Immature natural killer cell (primary cell): ENCODE results near the gene ZC3H18. TPM values are rescaled to one million over a fixed set of nuclear protein-coding genes. Genes with fewer than 3 reads are reported as not detected.

Experiments
- DNase-seq, 3 donors: peaks; one replicate each; pipeline ENCODE4 v3.0.0; 2022; ENCODE audit warnings: mixed read lengths in 1 of 3
- H3K27ac Mint-ChIP-seq, 6 donors: one replicate each; pipeline ENCODE4 v1.8.0; 2020; ENCODE audit warnings: mixed read lengths in 6 of 6, mild to moderate bottlenecking in 5 of 6, inconsistent platforms in 4 of 6, moderate library complexity in 3 of 6
- H3K27me3 Mint-ChIP-seq, 3 donors: one replicate each; pipeline ENCODE4 v1.8.0; 2020 to 2021; ENCODE audit warnings: low read depth in 3 of 3, mild to moderate bottlenecking in 3 of 3, mixed read lengths in 3 of 3, moderate library complexity in 3 of 3, inconsistent platforms in 1 of 3
- H3K36me3 Mint-ChIP-seq, 3 donors: one replicate each; pipeline ENCODE4 v1.8.0; 2020; ENCODE audit warnings: mixed read lengths in 3 of 3, inconsistent platforms in 2 of 3, mild to moderate bottlenecking in 2 of 3
- H3K4me1 Mint-ChIP-seq, 2 donors: one replicate each; pipeline ENCODE4 v1.8.0; 2020; ENCODE audit warnings: inconsistent platforms in 2 of 2, mild to moderate bottlenecking in 2 of 2, mixed read lengths in 2 of 2, moderate library complexity in 1 of 2
- H3K4me3 Mint-ChIP-seq, 5 donors: one replicate each; pipeline ENCODE4 v1.8.0; 2020; ENCODE audit warnings: mild to moderate bottlenecking in 5 of 5, mixed read lengths in 5 of 5, inconsistent platforms in 3 of 5, moderate library complexity in 3 of 5
- H3K9me3 Mint-ChIP-seq, 6 donors: one replicate each; pipeline ENCODE4 v1.8.0; 2020; ENCODE audit warnings: mild to moderate bottlenecking in 6 of 6, mixed read lengths in 6 of 6, inconsistent platforms in 4 of 6, moderate library complexity in 3 of 6
- polyA plus RNA-seq, 3 donors: library from polyadenylated mRNA; unstranded; fragments of 300-500 nt; fragmentation: Illumina TruSeq; gene quantifications; one replicate each; pipeline ENCODE4 v1.2.3, GENCODE V29; 2021

ZC3H18 gene
- polyA plus RNA-seq: 10 to 100 TPM in 1 of 3 donors, 1 to 10 TPM in 2; 1.0 to 29.0 (median 8.7) TPM

DNA sequence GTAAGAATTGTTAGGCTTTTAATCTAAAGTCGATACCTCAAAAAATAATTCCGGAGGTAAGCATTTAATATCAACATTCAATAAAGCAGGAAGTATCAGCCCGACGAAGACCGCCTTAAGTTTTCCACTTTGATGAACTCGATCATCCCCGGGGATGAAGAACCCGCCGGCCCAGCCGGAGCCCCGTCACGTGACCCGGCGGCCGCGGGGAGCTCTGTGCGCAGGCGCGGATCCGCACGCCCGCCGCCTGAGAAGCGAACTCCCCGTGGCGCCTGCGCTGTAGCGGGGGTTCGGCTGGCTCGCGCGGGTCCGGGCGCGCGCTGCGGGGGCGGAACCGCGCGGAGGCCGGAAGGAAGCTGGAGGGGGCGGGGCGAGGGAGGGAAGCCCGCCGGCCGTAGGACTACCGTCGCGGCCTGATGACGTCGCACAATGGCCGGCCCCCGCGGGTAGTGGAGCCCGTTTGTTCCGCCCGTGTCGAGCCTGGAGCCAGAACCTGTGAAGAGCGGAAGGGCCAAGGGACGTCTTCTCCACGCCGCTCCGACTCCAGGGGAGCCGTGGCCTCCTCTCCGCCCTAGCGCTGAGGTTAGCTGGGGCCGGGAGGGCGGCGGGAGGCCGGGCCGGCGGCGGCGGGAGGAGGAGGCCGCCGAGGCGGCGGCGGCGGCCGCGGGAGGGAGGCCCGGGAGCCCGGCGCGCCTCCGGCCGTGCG, at the start of gene ZC3H18:
TSS of gene ZC3H18 (plus strand) at position 419 of the 706 bp plus-strand sequence. CDS start 6,721 bp downstream, outside the sequence.
- Mint-ChIP-seq H3K4me1 (peaks cover 26% of the 10 kb centered on the region in 2 donors), H3K27ac (peak within 1 kb of the TSS; percentile 81 to 90 (median 88)), H3K4me3 (peak within 1 kb of the TSS; percentile 84 to 88 (median 86)), H3K36me3 (no peaks in the 10 kb centered on the region), H3K9me3 (no peaks in the 10 kb centered on the region), H3K27me3 (peaks cover 3 to 14% (median 13%) of the 10 kb centered on the region in 3 donors)
- peak; percentile 96 to 98 (median 97) for DNase-seq

GRCh38 chr16:88521674-88522073, 48.5 kb upstream of the ZC3H18 start:
- peaks cover 0 to 3% (median 0%) of the 10 kb centered on the region in 3 donors for H3K36me3 Mint-ChIP-seq
- peaks cover 5 to 9% (median 7%) of the 10 kb centered on the region in 3 donors for H3K27me3 Mint-ChIP-seq
- no peak overlapping the region for H3K4me3 Mint-ChIP-seq
- H3K4me1 Mint-ChIP-seq: peaks cover 24 to 29% of the 10 kb centered on the region in 2 donors
- H3K9me3 Mint-ChIP-seq: no peaks in the 10 kb centered on the region
- peak overlapping the region in 2 of 6 donors; percentile 60 to 74 for H3K27ac Mint-ChIP-seq
- DNase-seq: no peak

- peak overlapping the region in 3 of 6 donors; percentile 17 to 76 (median 60) for H3K27ac Mint-ChIP-seq
- no peaks in the 10 kb centered on the region for H3K9me3 Mint-ChIP-seq
- DNase-seq: no peak
- H3K27me3 Mint-ChIP-seq: peaks cover 5 to 9% (median 7%) of the 10 kb centered on the region in 3 donors
- H3K4me1 Mint-ChIP-seq: peaks cover 23 to 32% of the 10 kb centered on the region in 2 donors
- peaks cover 0 to 3% (median 0%) of the 10 kb centered on the region in 3 donors for H3K36me3 Mint-ChIP-seq
- H3K4me3 Mint-ChIP-seq: no peak overlapping the region
Measured at GRCh38 chr16:88522276-88522949, 47.8 kb upstream of the ZC3H18 start.

GRCh38 chr16:88523309-88524161, 46.7 kb upstream of the ZC3H18 start:
- peaks cover 18 to 32% of the 10 kb centered on the region in 2 donors for H3K4me1 Mint-ChIP-seq
- no peak overlapping the region for H3K4me3 Mint-ChIP-seq
- peaks cover 0 to 3% (median 0%) of the 10 kb centered on the region in 3 donors for H3K36me3 Mint-ChIP-seq
- H3K27ac Mint-ChIP-seq: no peak overlapping the region
- peaks cover 5 to 9% (median 7%) of the 10 kb centered on the region in 3 donors for H3K27me3 Mint-ChIP-seq
- no peak for DNase-seq
- no peaks in the 10 kb centered on the region for H3K9me3 Mint-ChIP-seq

DNA sequence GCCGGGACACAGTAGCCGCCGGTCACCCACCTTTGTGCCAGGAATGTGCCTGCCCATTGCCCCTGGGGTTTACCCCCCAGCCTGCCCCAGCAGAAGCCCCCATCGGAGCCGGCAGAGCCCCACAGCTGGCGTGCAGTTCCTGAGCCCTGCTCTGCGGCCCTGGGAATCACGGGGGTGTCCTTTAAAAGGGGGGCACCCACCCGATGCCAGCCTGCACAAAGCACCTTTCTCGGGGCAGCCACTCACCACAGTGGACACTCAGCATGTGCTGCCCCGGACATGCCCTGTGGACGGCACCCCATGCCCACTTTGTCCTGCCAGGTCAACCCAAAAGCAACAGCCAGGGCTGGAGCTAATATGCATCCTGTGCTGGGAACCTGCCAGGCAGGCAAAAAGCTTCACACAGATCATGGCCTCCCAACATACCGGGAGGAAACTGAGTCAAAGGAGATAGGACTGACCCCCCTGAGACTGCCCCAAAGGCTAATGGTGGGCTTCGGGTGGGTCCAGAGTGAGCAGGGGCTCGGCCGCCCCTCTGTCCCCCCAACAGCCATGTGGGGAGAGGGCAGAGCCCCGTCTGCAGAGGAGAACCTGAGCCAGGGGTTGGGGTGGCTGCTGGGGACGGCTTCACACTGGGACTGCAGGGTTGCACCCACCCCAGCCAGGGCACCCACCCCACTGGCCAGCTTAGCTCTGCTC, 45.8 kb upstream of the ZC3H18 start:
- Mint-ChIP-seq H3K4me3 (no peak overlapping the region), H3K4me1 (peaks cover 17 to 30% of the 10 kb centered on the region in 2 donors), H3K27me3 (peaks cover 6 to 13% (median 7%) of the 10 kb centered on the region in 3 donors), H3K9me3 (no peaks in the 10 kb centered on the region), H3K27ac (peak overlapping the region in 2 of 6 donors; percentile 30 to 68), H3K36me3 (peaks cover 0 to 7% (median 3%) of the 10 kb centered on the region in 3 donors)
- DNase-seq: no peak

DNA sequence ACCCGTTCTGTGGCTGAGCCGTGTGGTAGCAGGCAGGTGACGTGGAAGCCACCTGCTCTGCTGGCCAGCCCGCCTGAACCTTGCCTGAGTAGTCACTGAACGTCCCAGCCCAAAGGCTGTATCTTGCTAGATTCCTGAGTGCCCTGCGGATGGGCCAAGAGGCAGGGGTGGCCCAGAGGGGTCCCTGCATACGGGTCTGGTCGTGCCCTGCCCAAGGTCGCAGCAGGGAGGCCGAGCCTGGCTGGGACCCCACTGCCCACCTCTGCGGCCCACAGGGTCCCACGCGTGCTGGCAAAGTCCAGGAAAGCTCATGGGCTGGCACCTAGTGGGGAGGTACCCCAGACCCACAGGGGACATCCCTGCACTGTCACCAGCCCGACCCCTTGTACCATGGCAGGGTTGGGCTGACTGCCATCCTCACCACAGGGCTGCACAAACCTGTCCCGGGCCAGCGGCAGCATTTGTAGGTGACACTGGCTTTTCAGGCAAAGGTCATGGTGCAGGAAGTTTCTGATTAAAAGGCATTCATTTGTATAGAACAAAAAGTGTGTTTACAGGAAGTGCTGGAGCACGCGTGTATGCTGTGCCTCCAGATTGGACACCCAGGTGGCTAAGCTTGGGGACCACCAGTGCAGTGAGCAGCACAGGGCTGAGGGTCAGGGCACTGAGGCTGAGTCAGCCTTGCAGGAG, 45.1 kb upstream of the ZC3H18 start:
- Mint-ChIP-seq H3K4me3 (peak overlapping the region in 4 of 5 donors; percentile 33 to 63 (median 48)), H3K4me1 (peaks cover 17 to 28% of the 10 kb centered on the region in 2 donors), H3K27ac (peak overlapping the region; percentile 37 to 87 (median 72)), H3K36me3 (peaks cover 0 to 8% (median 2%) of the 10 kb centered on the region in 3 donors), H3K9me3 (no peaks in the 10 kb centered on the region), H3K27me3 (peaks cover 4 to 17% (median 7%) of the 10 kb centered on the region in 3 donors)
- no peak for DNase-seq

- Mint-ChIP-seq H3K27ac (peak overlapping the region; percentile 37 to 87 (median 71)), H3K36me3 (peaks cover 0 to 8% (median 0%) of the 10 kb centered on the region in 3 donors), H3K27me3 (peaks cover 7 to 17% (median 7%) of the 10 kb centered on the region in 3 donors), H3K9me3 (no peaks in the 10 kb centered on the region), H3K4me3 (peak overlapping the region in 4 of 5 donors; percentile 33 to 63 (median 48)), H3K4me1 (peaks cover 17 to 32% of the 10 kb centered on the region in 2 donors)
- DNase-seq: no peak
Measured at GRCh38 chr16:88525663-88525990, 44.6 kb upstream of the ZC3H18 start.

GRCh38 chr16:88526008-88526905, 43.9 kb upstream of the ZC3H18 start:
- Mint-ChIP-seq H3K4me1 (peaks cover 17 to 33% of the 10 kb centered on the region in 2 donors), H3K27me3 (peaks cover 7 to 17% (median 8%) of the 10 kb centered on the region in 3 donors), H3K4me3 (peak overlapping the region in 4 of 5 donors; percentile 16 to 62 (median 42)), H3K36me3 (peaks cover 0 to 8% (median 0%) of the 10 kb centered on the region in 3 donors), H3K9me3 (no peaks in the 10 kb centered on the region), H3K27ac (peak overlapping the region in 5 of 6 donors; percentile 51 to 87 (median 70))
- peak in 1 of 3 donors; percentile 51 for DNase-seq

DNA sequence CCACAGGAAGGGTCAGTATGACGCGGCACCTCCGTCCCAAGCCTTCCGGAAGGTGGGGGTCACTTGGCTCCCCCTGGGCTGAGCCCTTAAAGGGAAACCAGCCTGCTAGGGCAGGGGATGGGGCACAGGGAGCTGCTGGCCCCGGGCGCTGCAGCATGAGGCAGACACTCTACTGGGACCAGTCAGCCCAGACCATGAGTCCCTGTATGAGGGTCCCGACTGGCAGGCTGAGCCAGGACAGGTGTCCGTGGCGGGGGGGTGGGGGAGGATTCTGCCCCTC, 43.4 kb upstream of the ZC3H18 start:
- Mint-ChIP-seq H3K36me3 (peaks cover 0 to 8% (median 0%) of the 10 kb centered on the region in 3 donors), H3K27ac (peak overlapping the region in 1 of 6 donors; percentile 24), H3K9me3 (no peaks in the 10 kb centered on the region), H3K27me3 (peaks cover 9 to 20% (median 9%) of the 10 kb centered on the region in 3 donors), H3K4me3 (no peak overlapping the region), H3K4me1 (peaks cover 17 to 35% of the 10 kb centered on the region in 2 donors)
- no peak for DNase-seq

- Mint-ChIP-seq H3K36me3 (peaks cover 0 to 8% (median 0%) of the 10 kb centered on the region in 3 donors), H3K4me1 (peaks cover 17 to 37% of the 10 kb centered on the region in 2 donors), H3K4me3 (no peak overlapping the region), H3K27ac (no peak overlapping the region), H3K27me3 (peaks cover 10 to 21% (median 11%) of the 10 kb centered on the region in 3 donors), H3K9me3 (no peaks in the 10 kb centered on the region)
- DNase-seq: peak; percentile 62 to 70 (median 67)
Measured at GRCh38 chr16:88527186-88527936, 42.8 kb upstream of the ZC3H18 start.
